Measurements from ENCODE around the gene PRDM9.

PRDM9 gene

DNA sequence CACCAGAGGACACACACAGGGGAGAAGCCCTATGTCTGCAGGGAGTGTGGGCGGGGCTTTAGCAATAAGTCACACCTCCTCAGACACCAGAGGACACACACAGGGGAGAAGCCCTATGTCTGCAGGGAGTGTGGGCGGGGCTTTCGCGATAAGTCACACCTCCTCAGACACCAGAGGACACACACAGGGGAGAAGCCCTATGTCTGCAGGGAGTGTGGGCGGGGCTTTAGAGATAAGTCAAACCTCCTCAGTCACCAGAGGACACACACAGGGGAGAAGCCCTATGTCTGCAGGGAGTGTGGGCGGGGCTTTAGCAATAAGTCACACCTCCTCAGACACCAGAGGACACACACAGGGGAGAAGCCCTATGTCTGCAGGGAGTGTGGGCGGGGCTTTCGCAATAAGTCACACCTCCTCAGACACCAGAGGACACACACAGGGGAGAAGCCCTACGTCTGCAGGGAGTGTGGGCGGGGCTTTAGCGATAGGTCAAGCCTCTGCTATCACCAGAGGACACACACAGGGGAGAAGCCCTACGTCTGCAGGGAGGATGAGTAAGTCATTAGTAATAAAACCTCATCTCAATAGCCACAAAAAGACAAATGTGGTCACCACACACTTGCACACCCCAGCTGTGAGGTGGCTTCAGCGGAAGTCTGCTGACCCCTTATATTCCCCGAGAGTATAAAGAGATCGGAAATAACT, 20.0 kb downstream of the PRDM9 start:
- peak; percentile 19 for DNase-seq (ENCODE audit: low spot score)

DNA sequence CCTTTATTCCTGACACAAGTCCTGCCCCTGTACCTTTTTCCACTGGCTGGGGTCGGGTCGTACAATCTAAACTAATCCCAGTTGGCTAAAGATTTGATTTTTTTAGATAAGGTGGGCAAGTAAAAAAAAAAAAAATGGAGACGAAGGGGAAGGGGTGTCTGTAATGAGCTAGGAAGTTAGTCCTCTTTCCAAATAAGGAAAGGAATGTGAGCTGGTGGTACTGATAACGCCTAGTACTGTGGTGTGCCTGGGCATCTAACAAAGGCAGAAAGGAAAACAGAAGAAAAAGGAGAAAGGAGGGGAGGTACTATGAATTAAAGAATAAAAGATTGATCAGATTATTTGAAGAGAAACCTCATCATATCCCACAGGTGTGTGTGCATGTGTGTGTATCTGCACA, 21.3 kb downstream of the PRDM9 start:
- no peak for DNase-seq (ENCODE audit: low spot score)

DNA sequence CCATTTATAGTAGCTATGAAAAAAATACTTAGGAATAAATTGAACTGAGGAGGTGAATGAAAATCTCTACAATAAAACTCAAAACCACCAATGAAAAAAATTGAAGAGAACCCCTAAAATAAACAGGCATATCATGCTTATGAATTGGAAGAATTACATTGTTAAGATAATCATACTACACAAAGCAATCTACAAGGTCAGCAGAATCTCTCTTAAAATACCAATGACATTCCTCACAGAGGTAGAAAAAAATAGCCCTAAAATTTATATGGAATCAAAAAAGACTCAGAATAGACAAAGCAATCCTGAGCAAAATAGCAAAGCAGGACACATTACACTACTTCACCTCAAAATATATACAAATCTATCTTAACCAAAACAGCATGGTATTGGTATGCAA, 23.2 kb downstream of the PRDM9 start:
- DNase-seq (ENCODE audit: low spot score) = no peak

DNA sequence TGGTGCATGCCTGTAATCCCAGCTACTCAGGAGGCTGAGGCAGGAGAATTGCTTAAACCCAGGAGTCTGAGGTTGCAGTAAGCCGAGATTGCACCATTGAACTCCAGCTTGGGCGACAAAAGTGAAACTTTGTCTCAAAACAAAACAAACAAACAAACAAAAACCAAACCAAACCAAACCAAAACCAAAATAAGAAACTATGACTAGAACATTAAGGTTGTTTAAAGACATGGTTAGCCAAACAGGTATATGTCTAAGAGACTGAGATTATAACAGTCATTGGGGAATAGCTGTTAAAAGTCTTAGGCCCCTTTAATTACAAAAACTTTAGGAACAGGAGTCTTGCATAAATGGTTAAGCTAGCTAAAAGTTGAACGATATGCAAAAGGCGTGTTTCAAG, 63.6 kb downstream of the PRDM9 start:
- no peak for DNase-seq (ENCODE audit: low spot score)
